ENCODE data around the gene REEP3.
A peak's percentile ranks its signal among the peaks of the same experiment; 100 is the strongest.
"Not testable (repeated sequence)": the region's sequence is repeated elsewhere in the genome, so short reads cannot be mapped to it uniquely, and the experiment has no call there.

Gene REEP3

GRCh38 chr10:63628526-63629362 lies 107.5 kb downstream of the REEP3 start:
- peak in 53 of 58 donors; percentile 6 to 87 (median 52) for DNase-seq

- DNase-seq, result peak; percentile 62 to 95 (median 88)
Observed at GRCh38 chr10:63629363-63630084, 108.3 kb downstream of the REEP3 start.

DNA sequence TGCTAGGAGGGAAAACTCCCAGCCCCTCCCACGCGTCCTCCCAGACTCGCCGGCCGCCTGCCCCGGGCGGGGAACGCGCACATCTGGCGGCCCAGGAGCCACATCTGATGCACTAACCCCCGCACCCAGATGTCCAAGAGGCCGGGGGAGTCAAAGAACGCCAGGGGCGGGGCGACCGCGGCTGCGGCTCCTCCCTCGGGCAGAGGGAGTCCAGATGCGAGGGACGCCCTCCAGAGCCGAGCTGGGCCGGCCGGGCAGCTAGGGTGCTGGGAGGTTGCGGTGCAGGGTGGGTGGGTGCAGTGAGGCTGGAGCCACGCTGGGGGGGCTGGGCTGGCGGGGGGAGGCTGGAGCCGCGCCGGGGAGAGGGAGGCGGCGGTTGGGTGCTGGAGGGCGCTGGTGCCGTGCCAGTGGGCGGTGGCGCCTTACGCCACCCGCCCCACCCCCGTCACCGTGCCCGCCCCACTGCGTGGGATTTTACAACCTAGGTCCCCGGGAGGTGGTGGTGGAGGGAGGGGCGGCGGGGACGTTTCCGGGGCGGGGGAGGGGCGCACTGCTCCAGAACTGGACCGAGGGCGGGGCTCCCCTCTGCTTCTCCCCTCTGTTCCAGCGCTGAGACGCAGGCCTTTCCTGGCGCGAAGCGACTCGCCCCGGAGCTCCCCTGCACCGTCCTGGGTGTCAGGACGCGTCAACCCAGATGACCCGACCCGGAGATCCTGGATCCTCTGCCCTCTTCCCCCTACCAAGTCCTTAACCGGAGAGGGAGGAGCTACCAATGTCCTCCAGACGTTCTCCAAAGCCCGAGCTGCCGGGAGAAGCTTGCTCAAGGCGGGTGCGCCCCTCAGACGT lies 109.1 kb downstream of the REEP3 start:
- peak; percentile 15 to 89 (median 81) for DNase-seq

DNA sequence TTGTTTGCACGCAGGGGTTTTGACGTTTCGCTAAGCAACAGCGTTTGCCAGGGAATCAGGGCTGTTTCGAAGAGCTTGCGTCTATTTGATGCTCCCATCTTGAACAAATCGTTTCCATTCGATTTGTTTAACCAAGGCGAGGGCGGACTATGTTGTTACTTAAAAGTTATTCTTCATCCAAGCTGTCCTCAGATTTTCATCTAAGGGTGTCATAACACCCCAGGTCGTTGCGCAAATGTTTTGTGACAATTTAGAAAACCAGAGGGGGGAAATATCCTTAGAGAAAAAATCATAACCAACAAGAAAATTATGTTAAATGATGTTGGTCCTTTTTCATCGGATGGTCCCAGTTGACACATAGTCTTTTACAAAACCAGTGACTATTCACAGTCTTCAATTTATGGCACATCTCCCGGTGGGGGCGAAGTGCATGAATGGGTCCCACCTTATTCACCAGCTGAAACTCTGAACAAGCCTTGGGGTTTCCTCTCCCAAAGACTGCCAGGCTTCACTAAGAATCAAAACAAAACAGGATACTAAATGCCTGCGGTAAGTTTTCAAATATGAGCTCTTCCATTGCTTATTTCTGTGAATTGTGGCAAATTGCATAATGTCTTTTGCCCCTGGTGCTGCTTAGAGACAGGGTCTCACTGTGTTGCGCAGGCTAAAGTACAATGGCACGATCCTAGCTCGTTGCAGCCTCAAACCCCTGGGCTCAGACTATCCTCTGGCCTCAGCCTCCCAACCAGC lies 109.9 kb downstream of the REEP3 start:
- peak in 1 of 58 donors; percentile 78 for DNase-seq

DNA sequence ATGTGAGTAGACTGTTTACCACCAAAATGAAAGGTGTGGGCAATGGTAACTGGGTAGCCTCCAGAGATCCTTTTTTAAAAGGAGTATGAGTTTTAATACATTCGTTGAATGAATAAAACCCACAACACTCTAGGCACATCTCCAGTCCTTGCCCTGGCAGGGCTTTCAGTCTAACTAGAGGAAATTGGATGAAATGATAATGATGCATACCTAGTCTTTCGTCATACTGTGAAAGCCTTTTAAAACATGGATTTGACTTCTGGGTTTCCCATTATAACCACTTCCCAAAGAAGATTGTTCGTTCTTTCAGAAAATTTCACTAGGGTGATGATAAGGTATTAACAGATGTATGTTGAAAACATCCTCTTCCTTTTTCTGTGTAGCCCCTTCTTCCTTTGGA lies 110.8 kb downstream of the REEP3 start:
- no peak for DNase-seq

DNA sequence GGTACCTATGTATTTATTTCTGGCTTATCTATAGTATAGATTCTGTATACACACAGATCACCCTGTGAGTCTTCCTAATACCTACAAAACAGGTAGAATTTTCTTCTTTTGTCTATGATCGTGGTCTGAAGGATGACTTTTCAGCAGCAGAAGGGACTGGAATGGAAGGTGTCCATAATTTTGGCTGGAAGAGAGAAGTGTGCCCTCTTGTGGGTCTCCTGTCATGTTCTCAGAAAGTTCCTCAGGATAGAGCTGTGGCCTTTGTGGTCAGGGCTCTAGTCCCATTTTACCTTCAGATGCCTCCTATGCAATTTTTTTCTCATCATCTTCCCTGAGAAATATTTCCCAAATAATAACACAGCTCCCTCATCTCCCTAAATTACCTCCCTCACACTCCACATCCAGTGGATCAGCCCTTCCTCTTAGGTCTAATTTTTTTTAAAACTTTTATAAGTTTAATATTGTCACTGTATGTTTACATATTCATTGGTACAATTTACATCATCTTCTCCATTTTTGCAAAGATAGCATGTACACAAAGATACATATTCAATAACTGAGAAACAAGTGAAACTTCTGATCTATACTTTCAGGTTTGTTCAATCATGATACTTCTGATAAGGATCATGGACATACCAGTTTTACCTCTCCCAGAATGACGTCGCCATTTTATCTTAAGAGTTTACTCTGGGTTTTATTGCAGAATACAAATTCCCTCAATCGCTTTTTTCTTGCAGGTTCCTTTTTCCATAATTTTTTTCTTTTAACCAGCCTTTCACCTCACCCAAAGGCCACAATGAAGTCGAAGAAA lies 112.7 kb downstream of the REEP3 start:
- peak in 10 of 58 donors; percentile 0 to 32 (median 5) for DNase-seq

- DNase-seq, result no peak
Observed at GRCh38 chr10:63634488-63635065, 113.4 kb downstream of the REEP3 start.

- no peak for DNase-seq
Observed at GRCh38 chr10:63636812-63637211, 115.6 kb downstream of the REEP3 start.

GRCh38 chr10:63637901-63638327 lies 116.7 kb downstream of the REEP3 start:
- DNase-seq, result no peak

DNA sequence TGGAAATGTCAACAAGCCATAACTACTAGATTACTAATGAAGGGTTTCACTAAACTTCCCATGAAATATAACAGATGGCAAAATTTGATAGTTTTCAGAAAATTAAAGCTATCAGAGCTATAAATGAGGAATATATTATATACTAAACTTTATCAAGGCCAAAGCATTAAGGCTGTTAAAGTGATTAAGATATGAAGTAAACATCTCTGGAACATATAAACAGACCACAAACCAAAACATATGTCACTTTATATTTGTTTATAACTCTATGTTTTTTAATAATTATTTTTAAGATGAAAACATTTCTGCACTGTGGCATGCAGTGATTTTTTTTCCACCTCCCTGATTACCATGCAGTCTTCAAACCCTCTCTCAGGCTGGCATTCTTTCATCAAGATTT lies 120.2 kb downstream of the REEP3 start:
- no peak for DNase-seq

DNA sequence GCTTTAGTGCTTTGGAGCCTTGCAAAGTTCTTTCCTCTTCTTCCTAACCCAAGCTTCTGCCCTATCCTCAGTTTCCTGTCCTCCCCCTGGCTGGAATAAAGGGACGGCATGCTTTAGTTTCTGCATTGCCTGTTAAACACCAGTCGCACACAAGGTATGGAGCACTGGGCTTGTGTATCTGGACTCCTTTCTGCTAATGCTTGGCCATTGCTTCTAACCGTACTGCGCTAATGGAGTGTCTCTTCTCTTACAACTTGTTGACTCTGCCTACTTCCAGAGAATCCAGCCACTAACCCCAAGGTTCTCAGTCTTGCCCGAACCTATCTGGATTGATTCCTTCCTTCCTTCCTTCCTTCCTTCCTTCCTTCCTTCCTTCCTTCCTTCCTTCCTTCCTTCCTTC lies 120.6 kb downstream of the REEP3 start:
- DNase-seq, result no peak

DNA sequence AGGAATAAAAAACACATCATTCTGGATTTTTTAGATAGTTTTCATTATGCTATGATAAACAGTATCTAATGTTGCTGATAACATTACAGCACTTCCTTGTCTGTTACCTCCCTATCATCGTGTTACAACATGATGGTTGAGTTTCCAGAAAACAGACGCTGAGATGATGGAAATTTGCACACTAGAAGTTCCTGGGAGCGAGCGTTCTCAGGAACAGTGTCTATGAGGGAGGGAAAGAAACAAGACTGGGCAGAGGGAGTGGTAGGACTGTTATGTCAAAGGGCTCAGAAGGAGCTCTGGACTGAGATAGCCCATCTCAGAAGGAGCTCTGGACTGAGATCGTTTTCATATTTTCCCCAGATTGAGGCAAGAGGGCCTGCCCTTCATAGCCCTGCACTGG lies 121.6 kb downstream of the REEP3 start:
- no peak for DNase-seq

GRCh38 chr10:63644418-63645142 lies 123.4 kb downstream of the REEP3 start:
- no peak for DNase-seq

GRCh38 chr10:63645195-63645594 lies 124.0 kb downstream of the REEP3 start:
- no peak for DNase-seq

DNA sequence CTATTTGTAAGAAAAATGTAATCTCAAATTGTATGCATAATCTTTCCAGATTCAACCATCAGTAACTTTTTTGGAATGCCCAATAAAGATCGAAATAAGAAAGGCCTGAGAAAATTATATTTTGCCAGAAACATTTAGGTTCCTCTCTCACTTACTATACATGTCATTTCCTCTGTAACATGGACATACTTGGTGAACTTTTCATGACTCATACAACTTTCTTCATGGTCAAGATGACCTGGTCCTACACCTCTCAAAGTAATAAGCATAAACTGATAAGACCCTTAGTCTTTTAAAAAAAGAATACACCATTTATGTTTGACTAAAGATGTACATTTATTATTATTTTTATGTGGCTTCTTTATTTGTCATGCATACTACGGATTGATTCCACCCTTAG lies 125.3 kb downstream of the REEP3 start:
- no peak for DNase-seq

DNA sequence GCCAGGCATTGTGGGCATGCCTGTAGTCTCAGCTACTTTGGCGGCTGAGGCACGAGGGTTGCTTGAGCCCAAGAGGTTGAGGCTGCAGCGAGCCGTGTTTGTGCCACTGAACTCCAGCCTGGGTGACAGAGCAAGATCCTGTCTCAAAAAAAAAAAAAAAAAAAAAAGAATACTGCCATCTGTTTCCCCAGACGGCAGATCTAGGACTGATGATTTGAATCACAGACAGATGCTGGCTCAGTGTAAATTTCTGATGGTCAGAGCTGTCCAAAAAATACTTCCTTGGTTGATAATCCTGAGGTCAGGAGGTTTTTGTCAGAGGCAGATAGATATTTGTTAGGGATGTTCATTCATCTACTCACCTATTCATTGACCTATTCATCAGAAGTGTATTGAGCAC lies 130.7 kb downstream of the REEP3 start:
- no peak for DNase-seq

DNA sequence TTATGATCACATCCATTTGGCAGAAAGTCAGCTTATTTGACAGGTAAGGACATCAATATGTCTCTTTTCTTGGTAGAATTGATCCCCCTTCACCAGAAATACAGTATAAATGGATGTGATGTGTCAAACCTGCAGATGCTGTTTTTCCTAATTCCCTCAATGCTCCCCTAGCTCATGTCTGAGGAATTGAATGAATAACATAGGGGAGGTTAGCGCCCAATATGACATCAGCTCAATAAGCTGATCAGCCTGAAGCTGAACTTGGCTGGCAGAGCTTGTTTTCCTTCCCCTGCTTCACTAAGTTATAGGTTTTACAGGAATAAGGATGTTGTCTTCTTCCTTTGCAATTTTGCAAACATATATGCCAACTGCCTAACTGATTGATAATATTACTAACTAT lies 132.5 kb downstream of the REEP3 start:
- DNase-seq, result no peak

GRCh38 chr10:63657761-63658160 lies 136.6 kb downstream of the REEP3 start:
- no peak for DNase-seq

- DNase-seq, result not testable (repeated sequence)
Observed at GRCh38 chr10:63660941-63661340, 139.7 kb downstream of the REEP3 start.
